HG03521 (cell line): ENCODE results near the gene SUFU.

Source experiments
- ATAC-seq: cut with Tn5 transposase; IDR thresholded peaks from one replicate; pipeline ENCODE4 v1.9.1; 2021; ENCODE audit warnings: mild to moderate bottlenecking, moderate library complexity; ENCODE audit not compliant: unreplicated experiment

The SUFU gene

GRCh38 chr10:102593074-102593803 lies 89.5 kb downstream of the SUFU start:
- ATAC-seq, result no peak

GRCh38 chr10:102593804-102594079 lies 90.0 kb downstream of the SUFU start:
- no peak for ATAC-seq

GRCh38 chr10:102595293-102595692 lies 91.5 kb downstream of the SUFU start:
- ATAC-seq, result no peak

- ATAC-seq, result no peak
Observed at GRCh38 chr10:102595897-102596296, 92.1 kb downstream of the SUFU start.

GRCh38 chr10:102596506-102596971 lies 92.8 kb downstream of the SUFU start:
- no peak for ATAC-seq

GRCh38 chr10:102597131-102597991 lies 93.6 kb downstream of the SUFU start:
- ATAC-seq, result no peak

- ATAC-seq, result no peak
Observed at GRCh38 chr10:102598243-102598642, 94.5 kb downstream of the SUFU start.

- no peak for ATAC-seq
Observed at GRCh38 chr10:102599565-102600327, 96.0 kb downstream of the SUFU start.

- ATAC-seq, result no peak
Observed at GRCh38 chr10:102600816-102601215, 97.0 kb downstream of the SUFU start.

- no peak for ATAC-seq
Observed at GRCh38 chr10:102601639-102602038, 97.9 kb downstream of the SUFU start.

- no peak for ATAC-seq
Observed at GRCh38 chr10:102602272-102603045, 98.7 kb downstream of the SUFU start.

- no peak for ATAC-seq
Observed at GRCh38 chr10:102603946-102604345, 100.2 kb downstream of the SUFU start.

- ATAC-seq, result no peak
Observed at GRCh38 chr10:102604439-102604841, 100.7 kb downstream of the SUFU start.

GRCh38 chr10:102605712-102606111 lies 101.9 kb downstream of the SUFU start:
- no peak for ATAC-seq

- ATAC-seq, result no peak
Observed at GRCh38 chr10:102608487-102608886, 104.7 kb downstream of the SUFU start.

GRCh38 chr10:102610441-102610887 lies 106.7 kb downstream of the SUFU start:
- ATAC-seq, result no peak

- ATAC-seq, result no peak
Observed at GRCh38 chr10:102611514-102612087, 107.8 kb downstream of the SUFU start.

- ATAC-seq, result no peak
Observed at GRCh38 chr10:102612964-102613275, 109.1 kb downstream of the SUFU start.

- ATAC-seq, result no peak
Observed at GRCh38 chr10:102613286-102613685, 109.5 kb downstream of the SUFU start.

- ATAC-seq, result no peak
Observed at GRCh38 chr10:102613785-102614184, 110.0 kb downstream of the SUFU start.
